Urinary bladder (tissue), 4 donors: ENCODE results near the gene MPL. TPM values are rescaled to one million over a fixed set of nuclear protein-coding genes. Genes with fewer than 3 reads are reported as not detected.

ENCODE experiments used
- DNase-seq: peaks from one replicate; pipeline ENCODE4 v3.0.0-alpha.2; 2015; ENCODE audit errors: extremely low spot score
- H3K27ac ChIP-seq: one replicate; pipeline ENCODE4 v1.5.1; 2013; ENCODE audit warnings: low read depth, mild to moderate bottlenecking, moderate library complexity
- H3K36me3 ChIP-seq: one replicate; pipeline ENCODE4 v1.6.1; 2013; ENCODE audit warnings: mild to moderate bottlenecking, moderate library complexity; ENCODE audit not compliant: insufficient read depth
- H3K4me1 ChIP-seq: one replicate; pipeline ENCODE4 v1.6.1; 2013; ENCODE audit warnings: mild to moderate bottlenecking, moderate library complexity; ENCODE audit not compliant: insufficient read depth
- H3K4me3 ChIP-seq: one replicate; pipeline ENCODE4 v1.5.1; 2013; ENCODE audit warnings: low read depth, low read length
- WGBS: extraction: QIAGEN DNeasy Blood & Tissue Kit; methylation state at CpG from one replicate; pipeline ENCODE4 v1.1.7; 2013; 5-methylcytosine and 5-hydroxymethylcytosine counted together
- polyA plus RNA-seq: library from polyadenylated mRNA; stranded (reverse); fragments of 200-250 nt; gene quantifications from one replicate; pipeline ENCODE4 v1.2.3, GENCODE V29; 2013
- total RNA-seq: library from RNA; depleted of rRNA; stranded (reverse); fragments of >200 nt; gene quantifications from one replicate; pipeline ENCODE4 v1.2.3, GENCODE V29; 2014
- donor health status: healthy with polysubstance abuse.
- donor health status: healthy.

Gene MPL
- total RNA-seq (not detected), polyA plus RNA-seq (0.33 TPM)

- Histone ChIP-seq H3K27ac (no peak within 1 kb of the TSS), H3K4me1 (no peaks in the 10 kb centered on the region), H3K36me3 (no peaks in the 10 kb centered on the region), H3K4me3 (no peak within 1 kb of the TSS)
- 75% methylated on average over 3 of the region's 3 CpGs for WGBS
- DNase-seq: no peak
Observed at GRCh38 chr1:43337588-43337987, at the start of gene MPL. TSS of gene MPL (plus strand) at chr1:43337818. CDS start at chr1:43337849, 31 bp downstream.

GRCh38 chr1:43288058-43288784, 49.4 kb upstream of the MPL start:
- no peaks in the 10 kb centered on the region for H3K4me1 ChIP-seq
- no peaks in the 10 kb centered on the region for H3K36me3 ChIP-seq
- no peak overlapping the region for H3K4me3 ChIP-seq
- WGBS: 89% methylated on average over 9 of the region's 9 CpGs
- no peak overlapping the region for H3K27ac ChIP-seq
- no peak for DNase-seq

GRCh38 chr1:43288785-43289706, 48.6 kb upstream of the MPL start:
- H3K36me3 ChIP-seq: no peaks in the 10 kb centered on the region
- no peak overlapping the region for H3K27ac ChIP-seq
- 69% methylated on average over 12 of the region's 12 CpGs for WGBS
- DNase-seq: no peak
- H3K4me3 ChIP-seq: no peak overlapping the region
- no peaks in the 10 kb centered on the region for H3K4me1 ChIP-seq

- 79% methylated on average over 7 of the region's 7 CpGs for WGBS
- DNase-seq: no peak
- Histone ChIP-seq H3K27ac (no peak overlapping the region), H3K36me3 (no peaks in the 10 kb centered on the region), H3K4me3 (no peak overlapping the region), H3K4me1 (no peaks in the 10 kb centered on the region)
Observed at GRCh38 chr1:43292216-43292615, 45.4 kb upstream of the MPL start.

GRCh38 chr1:43292679-43293078, 44.9 kb upstream of the MPL start:
- no peak for DNase-seq
- WGBS: 83% methylated on average over 5 of the region's 5 CpGs
- Histone ChIP-seq H3K4me1 (no peaks in the 10 kb centered on the region), H3K36me3 (no peaks in the 10 kb centered on the region), H3K27ac (no peak overlapping the region), H3K4me3 (no peak overlapping the region)

- no peak overlapping the region for H3K4me3 ChIP-seq
- H3K4me1 ChIP-seq: no peaks in the 10 kb centered on the region
- 88% methylated on average over 2 of the region's 2 CpGs for WGBS
- H3K27ac ChIP-seq: no peak overlapping the region
- no peaks in the 10 kb centered on the region for H3K36me3 ChIP-seq
- DNase-seq: no peak
Observed at GRCh38 chr1:43293176-43293575, 44.4 kb upstream of the MPL start.

GRCh38 chr1:43293896-43294760, 43.5 kb upstream of the MPL start:
- no peak for DNase-seq
- WGBS: 79% methylated on average over 7 of the region's 7 CpGs
- no peaks in the 10 kb centered on the region for H3K4me1 ChIP-seq
- no peaks in the 10 kb centered on the region for H3K36me3 ChIP-seq
- H3K27ac ChIP-seq: no peak overlapping the region
- H3K4me3 ChIP-seq: no peak overlapping the region

GRCh38 chr1:43294761-43295160, 42.9 kb upstream of the MPL start:
- no peak overlapping the region for H3K27ac ChIP-seq
- H3K36me3 ChIP-seq: no peaks in the 10 kb centered on the region
- no peak overlapping the region for H3K4me3 ChIP-seq
- no peak for DNase-seq
- 84% methylated on average over 8 of the region's 8 CpGs for WGBS
- H3K4me1 ChIP-seq: no peaks in the 10 kb centered on the region

- no peak for DNase-seq
- Histone ChIP-seq H3K4me3 (no peak overlapping the region), H3K27ac (no peak overlapping the region), H3K4me1 (no peaks in the 10 kb centered on the region), H3K36me3 (no peaks in the 10 kb centered on the region)
- WGBS: 72% methylated on average over 1 of the region's 1 CpG
Observed at GRCh38 chr1:43296207-43296606, 41.4 kb upstream of the MPL start.

GRCh38 chr1:43298055-43298454, 39.6 kb upstream of the MPL start:
- DNase-seq: no peak
- H3K4me3 ChIP-seq: no peak overlapping the region
- H3K36me3 ChIP-seq: no peaks in the 10 kb centered on the region
- 79% methylated on average over 1 of the region's 1 CpG for WGBS
- H3K4me1 ChIP-seq: no peaks in the 10 kb centered on the region
- H3K27ac ChIP-seq: no peak overlapping the region

GRCh38 chr1:43299101-43299500, 38.5 kb upstream of the MPL start:
- no peak for DNase-seq
- no peaks in the 10 kb centered on the region for H3K36me3 ChIP-seq
- H3K4me1 ChIP-seq: no peaks in the 10 kb centered on the region
- H3K4me3 ChIP-seq: no peak overlapping the region
- H3K27ac ChIP-seq: no peak overlapping the region

- Histone ChIP-seq H3K4me1 (no peaks in the 10 kb centered on the region), H3K4me3 (no peak within 1 kb of the TSS), H3K27ac (no peak within 1 kb of the TSS), H3K36me3 (no peaks in the 10 kb centered on the region)
- DNase-seq: no peak
- 71% methylated on average over 10 of the region's 10 CpGs for WGBS
Observed at GRCh38 chr1:43300378-43301094, 37.1 kb upstream of the MPL start, which contains the start of gene TIE1. TSS of gene TIE1 (plus strand) at chr1:43300982. CDS start at chr1:43301072, 90 bp downstream.

GRCh38 chr1:43302201-43302600, 35.4 kb upstream of the MPL start:
- H3K4me3 ChIP-seq: no peak overlapping the region
- H3K36me3 ChIP-seq: no peaks in the 10 kb centered on the region
- DNase-seq: no peak
- WGBS: 88% methylated on average over 1 of the region's 1 CpG
- H3K4me1 ChIP-seq: no peaks in the 10 kb centered on the region
- H3K27ac ChIP-seq: no peak overlapping the region
